GM19240 (cell line): Measurements from ENCODE around the gene NQO1.

ENCODE experiments used
- DNase-seq: peaks from one replicate; pipeline ENCODE4 v3.0.0; 2011; ENCODE audit warnings: low spot score; ENCODE audit not compliant: insufficient read length

NQO1 gene

GRCh38 chr16:69707920-69708683, 18.3 kb downstream of the NQO1 start:
- DNase-seq, result no peak

DNA sequence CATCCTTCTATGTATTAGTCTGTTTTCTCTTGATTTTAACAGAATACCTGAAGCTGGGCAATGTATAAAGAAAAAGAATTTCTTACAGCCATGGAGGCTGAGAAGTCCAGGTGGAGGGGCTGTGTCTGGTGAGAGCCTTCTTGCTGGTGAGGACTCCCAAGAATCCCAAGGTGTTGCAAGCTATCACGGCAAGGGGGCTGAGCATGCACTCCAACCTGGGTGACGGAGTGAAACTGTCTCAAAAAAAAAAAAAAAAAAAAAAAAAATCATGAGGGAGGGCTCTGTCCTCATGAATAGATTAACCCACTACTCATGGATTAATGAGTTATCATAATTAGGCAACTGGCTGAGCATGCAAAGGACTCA, 19.4 kb downstream of the NQO1 start:
- no peak for DNase-seq

DNA sequence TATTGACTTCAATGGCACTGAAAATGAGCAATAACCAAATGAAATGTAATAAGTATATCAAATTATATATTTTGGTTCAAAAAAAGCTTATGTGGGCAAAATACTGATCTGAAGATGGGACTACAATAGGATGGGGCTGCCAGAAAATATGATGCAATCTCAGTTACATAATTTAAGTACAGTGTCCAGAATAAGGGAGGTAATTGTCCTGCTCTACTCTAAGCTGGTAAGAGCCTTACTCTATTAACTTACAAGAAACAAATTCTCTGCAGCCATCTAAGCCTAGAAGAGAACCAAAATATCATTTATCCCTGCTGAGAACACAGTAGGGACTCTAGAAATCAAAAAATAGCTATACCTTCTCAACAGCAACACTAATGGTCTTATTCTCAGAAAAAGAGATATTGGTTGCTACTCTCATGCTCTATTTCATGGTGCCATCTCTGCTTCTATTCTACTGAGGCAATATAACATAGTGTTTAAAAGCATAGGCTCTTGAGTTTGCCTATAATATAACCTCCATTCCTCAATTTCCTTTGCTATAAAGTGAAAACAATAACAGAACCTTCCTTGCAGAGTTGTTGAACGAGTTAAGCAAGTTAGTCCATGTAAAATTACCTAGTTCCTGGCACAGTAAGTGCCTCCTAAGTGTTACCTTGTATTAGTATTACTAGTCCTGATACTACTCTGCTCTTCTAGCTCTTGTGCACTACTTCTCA, 19.9 kb downstream of the NQO1 start:
- DNase-seq, result no peak

- no peak for DNase-seq
These were observed 22.7 kb downstream of the NQO1 start for GRCh38 chr16:69703638-69704037.

DNA sequence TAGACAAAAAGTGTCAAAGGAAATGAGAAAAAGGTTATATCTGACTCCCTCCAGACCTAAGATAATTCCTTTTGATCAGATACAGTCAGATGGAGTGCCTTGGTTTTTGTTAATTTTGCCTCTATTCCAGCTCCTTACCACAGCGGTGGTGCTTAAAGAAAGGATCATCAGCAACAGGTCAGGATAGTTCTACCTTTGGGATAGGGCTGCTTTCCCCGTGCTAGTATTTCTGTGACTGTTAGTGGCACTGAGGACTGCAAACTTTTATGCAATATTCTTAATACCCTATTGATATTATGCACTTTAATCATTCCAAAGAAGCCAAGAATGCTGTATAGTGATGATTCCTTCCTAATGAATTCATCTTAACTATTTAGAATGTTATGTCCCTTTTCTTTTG, 24.5 kb downstream of the NQO1 start:
- no peak for DNase-seq

- DNase-seq, result no peak
These were observed 24.9 kb downstream of the NQO1 start for GRCh38 chr16:69701452-69701851.

GRCh38 chr16:69699915-69700314, 26.4 kb downstream of the NQO1 start:
- DNase-seq, result no peak

DNA sequence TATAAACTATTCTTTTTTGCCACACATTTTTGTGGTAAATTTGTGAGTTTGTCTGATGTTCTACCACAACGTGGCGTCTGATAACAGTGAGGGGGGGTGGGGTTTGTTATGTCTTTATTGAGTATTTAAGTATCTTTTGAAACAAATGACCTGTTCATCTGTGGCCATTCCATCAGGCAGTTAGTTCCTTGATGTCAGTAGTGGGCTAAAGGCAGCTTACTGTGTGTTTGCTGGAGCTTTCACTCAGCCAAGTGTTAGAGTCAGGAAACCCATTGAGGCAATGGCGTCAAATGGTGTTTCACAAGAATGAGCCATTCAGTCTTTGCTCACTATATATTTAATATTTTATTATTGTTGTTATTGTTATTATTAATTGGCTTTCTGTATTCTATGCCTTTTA, 28.0 kb downstream of the NQO1 start:
- no peak for DNase-seq

GRCh38 chr16:69693916-69694315, 32.4 kb downstream of the NQO1 start:
- no peak for DNase-seq

GRCh38 chr16:69691980-69692911, 34.1 kb downstream of the NQO1 start:
- DNase-seq, result no peak

GRCh38 chr16:69688589-69688988, 37.8 kb downstream of the NQO1 start:
- no peak for DNase-seq

DNA sequence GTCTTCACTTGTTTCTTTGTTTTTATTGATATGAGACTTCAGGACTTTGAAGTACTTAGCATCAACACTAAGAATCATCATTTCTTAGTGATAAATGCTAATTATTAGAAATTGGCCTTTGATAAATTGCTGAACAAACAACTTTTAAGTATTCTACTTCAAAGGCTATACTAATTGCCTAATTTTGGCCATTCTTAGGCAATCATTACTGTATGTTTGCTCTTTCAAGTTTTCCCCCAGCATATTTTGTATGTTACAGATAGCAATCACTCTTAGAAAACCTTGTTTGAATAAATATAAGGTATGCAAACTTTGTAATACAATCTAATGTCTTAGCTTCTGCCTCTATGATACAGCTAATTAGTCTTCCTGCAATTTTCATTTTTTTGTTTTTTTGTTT, 46.0 kb downstream of the NQO1 start:
- no peak for DNase-seq

- no peak for DNase-seq
These were observed 53.2 kb downstream of the NQO1 start for GRCh38 chr16:69672998-69673713.

- DNase-seq, result no peak
These were observed 53.9 kb downstream of the NQO1 start for GRCh38 chr16:69672315-69672997.

GRCh38 chr16:69669577-69669976, 56.8 kb downstream of the NQO1 start:
- no peak for DNase-seq

DNA sequence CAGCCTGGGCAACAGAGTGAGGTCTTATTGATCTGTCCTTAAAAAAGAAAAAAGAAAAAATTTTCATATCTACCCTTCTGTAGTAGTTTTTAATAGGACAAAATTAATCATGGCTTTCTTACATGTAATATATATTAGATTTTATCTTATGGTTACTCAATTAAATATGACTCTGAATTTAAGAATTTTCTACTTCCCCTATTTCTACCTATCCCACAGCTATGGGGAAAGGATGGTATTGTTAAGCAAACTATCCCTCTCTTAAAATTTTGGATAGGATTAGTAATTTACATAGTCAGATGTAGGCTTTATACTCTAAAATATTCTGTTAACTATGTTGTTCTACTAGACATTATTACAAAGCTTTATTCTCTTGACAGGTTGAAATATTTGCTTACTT, 62.5 kb downstream of the NQO1 start:
- DNase-seq, result no peak

DNA sequence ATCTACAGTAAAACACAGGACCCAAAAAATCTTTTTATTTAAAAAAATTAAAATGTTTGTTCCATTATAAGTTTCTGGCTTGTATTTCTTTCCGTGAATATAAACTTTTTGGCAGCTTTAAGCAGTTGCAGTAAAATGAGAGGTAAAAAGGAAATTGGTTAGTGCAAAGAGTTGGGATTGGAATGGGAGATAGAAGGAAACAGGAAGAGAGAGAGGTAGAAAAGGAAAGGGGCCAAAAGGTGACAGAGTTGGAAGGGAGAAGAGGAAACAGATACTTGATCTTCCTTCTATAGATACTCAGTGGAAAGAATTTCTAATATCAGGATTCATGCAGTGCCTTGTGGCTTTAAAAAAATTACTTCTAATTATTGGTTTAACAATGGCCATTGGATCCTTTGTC, 63.5 kb downstream of the NQO1 start:
- DNase-seq, result no peak

DNA sequence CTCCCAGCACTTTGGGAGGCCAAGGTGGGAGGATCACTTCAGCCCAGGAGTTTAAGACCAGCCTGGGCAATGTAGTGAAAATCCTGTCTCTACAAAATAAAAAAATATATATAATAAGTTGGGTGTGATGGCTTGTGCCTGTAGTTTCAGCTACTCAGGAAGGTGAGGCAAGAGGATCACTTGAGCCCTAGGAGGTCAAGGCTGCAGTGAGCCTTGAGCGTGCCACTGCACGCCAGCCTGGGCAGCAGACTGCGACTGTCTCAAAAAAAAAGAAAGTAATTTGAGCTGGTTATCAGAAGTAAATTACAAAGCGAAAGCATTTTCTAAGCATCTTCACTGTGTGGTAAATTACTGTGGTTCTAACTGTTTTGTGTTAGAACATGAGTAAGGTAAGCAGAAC, 66.2 kb downstream of the NQO1 start:
- DNase-seq, result no peak
